GM12865 (cell line): ENCODE results near the gene IP6K1.

Experiments
- DNase-seq: peaks from one replicate; pipeline ENCODE4 v3.0.0; 2010; ENCODE audit warnings: low read depth
- H3K4me3 ChIP-seq: 2 replicates; pipeline ENCODE4 v1.5.1; 2011; ENCODE audit warnings: mild to moderate bottlenecking, low read depth, low read length, control low read depth
- CTCF ChIP-seq: IDR thresholded peaks from 2 replicates; pipeline ENCODE4 v1.5.1; 2011; ENCODE audit warnings: low read length, control low read depth, low read depth, inconsistent platforms; ENCODE audit not compliant: insufficient read depth; ENCODE audit errors: missing control alignments

IP6K1 gene

DNA sequence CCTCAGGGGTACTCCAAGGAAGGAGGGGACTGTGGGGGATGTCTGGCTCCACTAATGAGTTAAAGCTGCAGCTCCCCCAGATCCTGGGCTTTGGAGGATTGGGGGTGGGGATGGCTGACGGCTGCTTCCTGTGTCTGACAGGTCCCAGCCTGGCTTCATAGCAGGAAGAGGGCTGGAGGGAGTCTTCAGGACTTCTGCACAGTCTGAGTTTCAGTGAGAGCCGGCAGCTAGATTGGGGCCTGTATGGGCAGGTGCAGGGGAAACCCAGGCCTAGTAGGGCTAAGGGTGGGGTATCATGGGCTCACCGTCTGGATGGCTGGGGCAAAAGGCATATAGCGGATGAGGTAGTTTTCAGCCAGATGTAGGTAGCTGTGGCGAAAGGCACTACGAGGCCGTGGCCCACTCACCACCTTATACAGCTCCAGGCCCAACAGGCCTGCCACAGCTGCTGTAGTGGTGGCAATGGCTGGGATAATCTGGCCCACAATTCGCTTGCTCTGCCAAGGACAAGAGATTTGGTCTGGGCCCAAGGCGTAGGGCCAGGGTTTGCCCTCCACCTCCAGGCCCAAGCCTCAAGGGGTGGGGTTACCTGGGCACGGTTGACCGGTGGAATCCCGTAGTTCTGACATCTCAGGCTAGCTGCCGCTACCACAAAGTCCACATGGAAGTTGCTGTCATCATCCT is 21.2 kb upstream of the IP6K1 start:
- TF ChIP-seq CTCF = no peak
- no peak overlapping the region for H3K4me3 ChIP-seq
- DNase-seq = peak; percentile 64

DNA sequence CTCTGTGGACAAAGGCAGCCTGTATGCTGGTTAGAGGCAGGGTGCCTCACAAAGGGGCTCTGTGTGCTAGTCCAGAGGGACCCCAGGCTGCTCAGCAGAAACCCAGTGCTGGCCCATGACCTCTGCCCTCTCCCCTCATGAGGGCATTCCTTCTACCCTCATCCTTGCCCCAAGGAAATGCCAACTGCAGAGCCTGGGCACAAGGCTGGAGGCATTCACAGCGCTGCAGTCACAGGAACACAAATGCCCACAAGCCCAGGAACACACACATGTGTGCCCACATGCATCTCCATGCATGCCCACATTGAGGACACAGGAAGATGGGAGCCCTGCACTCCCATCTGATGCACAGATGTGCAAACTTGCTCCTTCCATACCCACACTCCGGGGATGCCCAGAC is 20.5 kb upstream of the IP6K1 start:
- peak overlapping the region; percentile 10; the same call in 1 of the 2 replicates for H3K4me3 ChIP-seq
- TF ChIP-seq CTCF = no peak
- DNase-seq = no peak

DNA sequence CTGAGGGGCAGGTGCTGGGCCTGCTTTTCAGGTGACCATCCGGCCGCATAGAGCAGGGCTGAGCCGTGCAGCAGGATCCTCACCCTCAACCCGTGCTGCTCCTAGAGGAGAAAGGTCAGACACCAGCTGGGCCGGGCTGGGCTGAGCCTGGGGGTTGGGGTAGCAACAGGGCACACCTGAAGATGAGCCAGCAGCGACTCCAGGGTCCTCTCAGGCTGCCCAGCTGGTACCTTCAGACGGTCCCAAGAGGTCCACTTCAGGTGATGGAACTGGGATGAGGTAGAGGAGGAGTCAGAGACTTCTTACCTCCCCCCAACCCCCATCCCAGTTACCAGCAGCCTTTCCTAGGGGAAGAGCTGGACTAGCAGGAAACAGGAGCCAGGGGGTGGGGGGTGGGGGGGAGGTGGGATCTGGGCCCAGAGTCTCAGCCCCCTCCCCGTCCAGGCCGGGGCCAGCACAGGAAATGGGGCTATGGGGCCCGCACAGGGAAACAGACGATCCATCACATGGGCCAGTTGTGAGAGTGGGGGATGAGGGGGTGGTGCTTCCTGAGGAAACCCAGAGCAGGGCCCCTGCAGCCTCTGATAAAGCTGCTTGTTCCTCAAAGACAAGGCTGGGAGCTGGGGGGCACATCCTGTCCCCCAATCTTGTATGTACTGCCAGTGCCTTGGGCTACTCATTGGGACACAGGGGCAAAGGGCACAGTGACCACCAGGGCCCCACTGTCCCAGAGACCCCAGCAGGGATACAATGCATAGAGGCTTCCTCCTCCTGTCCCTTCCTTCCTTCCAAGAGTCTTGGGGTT is 19.8 kb upstream of the IP6K1 start:
- H3K4me3 ChIP-seq = peak overlapping the region; percentile 21
- DNase-seq = peak; percentile 61
- TF ChIP-seq CTCF = no peak

GRCh38 chr3:49805367-49805782 is 19.0 kb upstream of the IP6K1 start:
- peak overlapping the region; percentile 21; the same call in 1 of the 2 replicates for H3K4me3 ChIP-seq
- DNase-seq = peak; percentile 58
- no peak for TF ChIP-seq CTCF

DNA sequence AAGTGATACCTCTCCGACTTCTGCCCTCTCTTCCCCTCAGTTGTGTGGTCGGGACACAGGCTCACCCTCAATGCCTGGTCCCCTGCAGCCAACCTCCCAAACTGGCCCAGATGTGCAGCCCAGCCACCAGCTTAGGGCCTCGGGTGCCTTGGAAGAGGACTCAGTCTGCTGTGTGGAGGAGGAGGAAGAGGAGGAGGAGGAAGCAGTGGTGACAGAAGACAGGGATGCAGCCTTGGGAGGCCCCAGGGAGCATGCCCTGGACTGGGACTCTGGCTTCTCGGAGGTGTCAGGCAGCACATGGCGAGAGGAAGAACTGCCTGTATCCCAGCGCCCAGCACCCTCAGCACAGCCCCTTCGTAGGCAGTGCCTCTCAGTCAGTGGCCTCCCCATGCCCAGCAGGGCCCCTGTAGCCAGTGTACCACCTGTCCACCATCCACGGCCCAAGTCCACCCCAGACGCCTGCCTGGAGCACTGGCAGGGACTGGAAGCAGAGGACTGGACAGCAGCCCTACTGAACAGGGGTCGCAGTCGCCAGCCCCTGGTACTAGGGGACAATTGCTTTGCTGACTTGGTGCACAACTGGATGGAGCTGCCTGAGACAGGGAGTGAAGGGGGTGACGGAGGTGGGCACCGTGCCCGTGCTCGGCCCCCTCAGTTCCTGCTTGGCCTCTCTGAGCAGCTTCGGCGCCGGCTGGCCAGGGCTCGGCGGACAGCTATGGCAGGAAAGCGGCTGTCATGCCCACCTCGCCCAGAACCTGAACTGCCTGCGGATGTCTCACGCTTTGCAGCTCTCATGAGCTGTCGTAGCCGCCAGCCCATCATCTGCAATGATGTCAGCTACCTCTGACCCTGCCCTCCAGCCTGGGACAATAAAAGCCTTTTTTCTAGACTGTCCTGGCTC is 18.0 kb upstream of the IP6K1 start:
- no peak for DNase-seq
- peak overlapping the region; percentile 89 for H3K4me3 ChIP-seq
- no peak for TF ChIP-seq CTCF

- TF ChIP-seq CTCF = no peak
- peak overlapping the region; percentile 89 for H3K4me3 ChIP-seq
- DNase-seq = peak; percentile 51
Observed at GRCh38 chr3:49803465-49804140, 17.3 kb upstream of the IP6K1 start.
